Transverse colon (tissue), 4 donors: ENCODE data around the gene BMP8A.

ENCODE experiments used
- CTCF ChIP-seq, 5 experiments: fragments of 200-600 bp in 3 of 5; fragments of 450-650 bp in 2 of 5; sonication (generic) in 3 of 5; IDR thresholded peaks; 1 replicate in 2 of 5; 2 replicates in 3 of 5; pipeline ENCODE4 v1.5.1; 2016 to 2017; ENCODE audit warnings: antibody characterized with exemption in 5 of 5, inconsistent platforms in 3 of 5, mild to moderate bottlenecking in 2 of 5, moderate library complexity in 1 of 5
- EP300 ChIP-seq: sonication (generic); formaldehyde crosslinking; IDR thresholded peaks from one replicate; pipeline ENCODE4 v1.6.1; 2017; ENCODE audit warnings: antibody characterized with exemption, low read depth
- POLR2AphosphoS5 ChIP-seq, 3 donors: sonication (generic); formaldehyde crosslinking; IDR thresholded peaks; one replicate each; pipeline ENCODE4 v1.6.1; 2016; ENCODE audit warnings: antibody characterized with exemption in 3 of 3

DNA sequence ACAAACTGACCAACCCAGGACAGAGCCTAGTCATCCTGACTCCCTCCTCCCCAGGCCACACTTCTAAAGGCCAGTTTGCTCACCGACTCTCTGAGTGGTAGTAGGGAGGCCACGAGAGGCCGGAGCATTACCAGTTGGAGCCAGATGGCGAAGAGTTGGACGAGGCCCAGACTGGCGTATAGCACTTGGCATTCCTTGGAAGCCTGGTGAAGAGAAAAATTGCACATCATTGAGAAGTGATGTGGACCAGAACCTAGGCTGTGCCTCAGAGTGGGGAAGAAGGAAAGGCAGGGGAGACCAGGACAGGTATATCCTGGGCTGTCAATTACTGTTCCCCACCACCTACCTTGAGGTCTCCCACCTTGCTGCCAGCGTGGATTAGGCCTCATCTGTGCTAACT, 72.9 kb downstream of the BMP8A start:
- no peak for TF ChIP-seq CTCF (IDR thresholded peaks at IDR 0.05)
- no peak for TF ChIP-seq POLR2AphosphoS5 (IDR thresholded peaks at IDR 0.05)
- TF ChIP-seq EP300, result no peak
